HL-60 (cell line): Measurements from ENCODE around the gene MAST2.

Experiments
- DNase-seq, 2 experiments: peaks; one replicate each; pipeline ENCODE4 v3.0.0-alpha.2; 2010 to 2020; ENCODE audit warnings: low read depth in 1 of 2, low spot score in 1 of 2
- H3K27ac ChIP-seq: fragments of 250-450 bp; sonication (Bioruptor Pico); replicated peaks from 2 replicates; pipeline ENCODE4 v1.5.1; 2020; ENCODE audit warnings: mild to moderate bottlenecking, moderate library complexity
- H3K27me3 ChIP-seq: fragments of 250-450 bp; sonication (Bioruptor Pico); 2 replicates; pipeline ENCODE4 v1.5.1; 2021; ENCODE audit warnings: mild to moderate bottlenecking, moderate library complexity; ENCODE audit not compliant: insufficient read depth, poor library complexity, severe bottlenecking
- H3K4me3 ChIP-seq: replicated peaks from 2 replicates; pipeline ENCODE4 v1.5.1; 2011; ENCODE audit warnings: mild to moderate bottlenecking, control low read depth, low read length; ENCODE audit not compliant: insufficient read depth
- CTCF ChIP-seq: IDR thresholded peaks from one replicate; pipeline ENCODE4 v1.5.1; 2011; ENCODE audit warnings: low read length, control low read depth, inconsistent platforms; ENCODE audit not compliant: insufficient read depth
- GABPA ChIP-seq: IDR thresholded peaks from 2 replicates; pipeline ENCODE4 v1.6.1; 2012; ENCODE audit warnings: low read depth
- POLR2AphosphoS5 ChIP-seq: IDR thresholded peaks from 2 replicates; pipeline ENCODE4 v1.6.1; 2012; ENCODE audit warnings: low read depth
- SPI1 ChIP-seq: IDR thresholded peaks from 2 replicates; pipeline ENCODE4 v1.6.1; 2012; ENCODE audit warnings: low read depth, mild to moderate bottlenecking, borderline replicate concordance
- TF ChIP-seq, protein P1 (sequence below): IDR thresholded peaks from 2 replicates; pipeline ENCODE4 v1.6.1; 2012; ENCODE audit warnings: low read depth; ENCODE audit not compliant: insufficient replicate concordance

Gene MAST2

DNA sequence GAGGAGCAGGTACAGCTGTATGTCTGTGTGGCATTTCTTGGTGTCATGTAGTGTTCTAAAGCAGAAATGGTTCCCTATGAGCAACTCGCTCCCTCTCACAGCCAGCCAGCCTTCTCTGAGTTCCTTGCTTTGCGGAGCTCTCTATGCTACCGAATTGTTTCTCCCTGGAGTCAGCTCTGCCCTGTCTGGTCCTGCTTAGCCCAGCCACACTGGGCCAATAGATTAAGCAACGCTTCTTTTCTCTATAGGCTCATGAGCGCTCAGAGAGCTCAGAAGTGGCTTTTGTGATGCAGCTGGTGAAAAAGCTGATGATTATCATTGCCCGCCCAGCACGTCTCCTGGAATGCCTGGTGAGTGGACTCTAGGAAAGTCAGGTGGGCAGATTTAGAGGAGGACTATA, 215.9 kb downstream of the MAST2 start:
- H3K27ac ChIP-seq = no peak overlapping the region
- H3K27me3 ChIP-seq = no peaks in the 10 kb centered on the region
- TF ChIP-seq GABPA (no peak), CTCF (no peak), POLR2AphosphoS5 (no peak), SPI1 (no peak)
- TF ChIP-seq, protein P1, sequence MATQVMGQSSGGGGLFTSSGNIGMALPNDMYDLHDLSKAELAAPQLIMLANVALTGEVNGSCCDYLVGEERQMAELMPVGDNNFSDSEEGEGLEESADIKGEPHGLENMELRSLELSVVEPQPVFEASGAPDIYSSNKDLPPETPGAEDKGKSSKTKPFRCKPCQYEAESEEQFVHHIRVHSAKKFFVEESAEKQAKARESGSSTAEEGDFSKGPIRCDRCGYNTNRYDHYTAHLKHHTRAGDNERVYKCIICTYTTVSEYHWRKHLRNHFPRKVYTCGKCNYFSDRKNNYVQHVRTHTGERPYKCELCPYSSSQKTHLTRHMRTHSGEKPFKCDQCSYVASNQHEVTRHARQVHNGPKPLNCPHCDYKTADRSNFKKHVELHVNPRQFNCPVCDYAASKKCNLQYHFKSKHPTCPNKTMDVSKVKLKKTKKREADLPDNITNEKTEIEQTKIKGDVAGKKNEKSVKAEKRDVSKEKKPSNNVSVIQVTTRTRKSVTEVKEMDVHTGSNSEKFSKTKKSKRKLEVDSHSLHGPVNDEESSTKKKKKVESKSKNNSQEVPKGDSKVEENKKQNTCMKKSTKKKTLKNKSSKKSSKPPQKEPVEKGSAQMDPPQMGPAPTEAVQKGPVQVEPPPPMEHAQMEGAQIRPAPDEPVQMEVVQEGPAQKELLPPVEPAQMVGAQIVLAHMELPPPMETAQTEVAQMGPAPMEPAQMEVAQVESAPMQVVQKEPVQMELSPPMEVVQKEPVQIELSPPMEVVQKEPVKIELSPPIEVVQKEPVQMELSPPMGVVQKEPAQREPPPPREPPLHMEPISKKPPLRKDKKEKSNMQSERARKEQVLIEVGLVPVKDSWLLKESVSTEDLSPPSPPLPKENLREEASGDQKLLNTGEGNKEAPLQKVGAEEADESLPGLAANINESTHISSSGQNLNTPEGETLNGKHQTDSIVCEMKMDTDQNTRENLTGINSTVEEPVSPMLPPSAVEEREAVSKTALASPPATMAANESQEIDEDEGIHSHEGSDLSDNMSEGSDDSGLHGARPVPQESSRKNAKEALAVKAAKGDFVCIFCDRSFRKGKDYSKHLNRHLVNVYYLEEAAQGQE = no peak
- no peak overlapping the region for H3K4me3 ChIP-seq
- no peak for DNase-seq

DNA sequence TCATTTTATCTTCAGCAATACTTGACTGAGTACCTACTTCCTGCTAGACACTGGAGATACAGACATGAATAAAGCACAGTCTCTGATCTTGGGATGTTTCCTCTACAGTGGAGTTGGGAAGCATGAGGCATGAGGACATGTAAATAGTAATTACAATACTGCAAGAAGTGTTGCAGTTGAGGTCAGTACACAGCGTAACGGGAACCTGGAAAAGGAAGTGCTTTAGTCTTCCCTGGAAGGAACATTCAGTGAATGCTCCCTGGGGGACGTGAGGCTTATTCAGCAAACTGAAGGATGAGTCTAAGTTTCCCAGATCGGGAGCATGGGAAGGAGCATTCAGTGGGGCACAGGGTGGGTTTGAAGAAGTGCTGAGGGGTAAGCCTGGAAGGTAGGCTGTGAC, 216.6 kb downstream of the MAST2 start:
- TF ChIP-seq, protein P1 = no peak
- TF ChIP-seq CTCF (no peak), SPI1 (peak; percentile 40; the same call in 1 of the 2 replicates), GABPA (no peak), POLR2AphosphoS5 (no peak)
- no peak for DNase-seq
- Histone ChIP-seq H3K27ac (no peak overlapping the region), H3K4me3 (no peak overlapping the region), H3K27me3 (no peaks in the 10 kb centered on the region)

DNA sequence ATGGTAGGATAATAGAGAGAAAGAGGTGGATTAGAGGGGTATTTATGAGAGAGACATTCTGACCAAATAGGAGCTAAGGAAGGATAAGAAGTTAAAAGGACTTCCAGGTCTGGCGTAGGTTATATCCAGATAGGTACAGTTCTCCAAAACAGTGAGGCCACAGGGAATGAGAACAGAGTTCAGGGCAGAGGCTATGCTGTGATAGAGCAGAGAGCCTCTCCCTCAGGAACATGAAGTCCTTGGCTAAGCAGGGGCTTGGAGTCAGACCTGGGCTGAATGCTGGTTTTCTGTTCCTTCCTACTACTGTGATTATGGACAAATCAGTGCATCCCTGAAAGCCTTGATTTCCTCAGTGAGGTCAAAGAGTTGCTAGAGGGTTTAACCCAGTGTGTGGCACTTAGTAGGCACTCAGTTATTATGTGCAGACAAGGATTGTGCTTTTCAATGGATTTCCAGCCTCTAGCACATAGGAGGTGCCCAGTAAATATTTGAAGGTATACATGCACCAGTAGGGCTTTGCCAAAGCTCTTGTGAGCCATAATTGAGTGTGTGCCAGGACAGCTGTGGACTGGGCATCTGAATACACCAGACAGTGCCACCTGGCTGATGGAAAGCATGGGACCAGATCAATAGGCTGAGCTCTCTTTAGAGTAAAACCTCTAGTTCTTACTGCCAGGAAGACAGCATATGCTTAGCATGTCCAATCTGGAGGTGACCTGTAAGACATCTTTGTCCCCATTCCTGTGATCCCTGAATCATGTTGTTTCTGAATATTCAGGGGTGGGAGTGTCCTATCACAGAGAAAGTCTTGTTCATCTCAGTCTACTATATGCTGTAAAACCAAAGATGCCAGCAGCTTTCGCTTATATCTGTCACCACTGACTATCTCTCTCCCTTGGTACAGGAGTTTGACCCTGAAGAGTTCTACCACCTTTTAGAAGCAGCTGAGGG, 217.9 kb downstream of the MAST2 start:
- Histone ChIP-seq H3K4me3 (no peak overlapping the region), H3K27me3 (no peaks in the 10 kb centered on the region), H3K27ac (no peak overlapping the region)
- DNase-seq = no peak
- TF ChIP-seq POLR2AphosphoS5 = no peak
- TF ChIP-seq SPI1 = no peak

- DNase-seq = no peak
- Histone ChIP-seq H3K27ac (no peak overlapping the region), H3K4me3 (no peak overlapping the region), H3K27me3 (no peaks in the 10 kb centered on the region)
- TF ChIP-seq, protein P1 = no peak
- TF ChIP-seq SPI1 (no peak), GABPA (no peak), POLR2AphosphoS5 (no peak), CTCF (no peak)
These were observed 223.1 kb downstream of the MAST2 start for GRCh38 chr1:46026531-46026930.
